NCI-H446 (cell line): Measurements from ENCODE around the gene TNFRSF12A.

Experiments used
- DNase-seq, 2 experiments: peaks; one replicate each; lab custom pipeline; 2025; lab: John Stamatoyannopoulos, UW

The TNFRSF12A gene

GRCh38 chr16:3026609-3027488 is 6.7 kb downstream of the TNFRSF12A start:
- no peak for DNase-seq

- DNase-seq: no peak
Measured at GRCh38 chr16:3027489-3027795, 7.3 kb downstream of the TNFRSF12A start.

- DNase-seq: peak in 1 of 2 experiments; percentile 30
Measured at GRCh38 chr16:3027983-3028715, 8.0 kb downstream of the TNFRSF12A start.

- no peak for DNase-seq
Measured at GRCh38 chr16:3028716-3029319, 8.7 kb downstream of the TNFRSF12A start.

- DNase-seq: no peak
Measured at GRCh38 chr16:3029491-3030221, 9.5 kb downstream of the TNFRSF12A start.

GRCh38 chr16:3030222-3031212 is 10.3 kb downstream of the TNFRSF12A start:
- no peak for DNase-seq

GRCh38 chr16:3032624-3033023 is 12.5 kb downstream of the TNFRSF12A start:
- no peak for DNase-seq

GRCh38 chr16:3035289-3035971 is 15.3 kb downstream of the TNFRSF12A start:
- no peak for DNase-seq

- DNase-seq: no peak
Measured at GRCh38 chr16:3035972-3036725, 16.0 kb downstream of the TNFRSF12A start.

- DNase-seq: no peak
Measured at GRCh38 chr16:3036726-3037315, 16.7 kb downstream of the TNFRSF12A start, which contains the start of gene BICDL2. Gene BICDL2 (minus strand): TSS chr16:3036944. CDS start chr16:3035496, 1,448 bp downstream.

GRCh38 chr16:3038256-3038655 is 18.1 kb downstream of the TNFRSF12A start:
- no peak for DNase-seq

- no peak for DNase-seq
Measured at GRCh38 chr16:3038896-3039295, 18.7 kb downstream of the TNFRSF12A start.

GRCh38 chr16:3042376-3042775 is 22.2 kb downstream of the TNFRSF12A start:
- no peak for DNase-seq

GRCh38 chr16:3044708-3045107 is 24.5 kb downstream of the TNFRSF12A start:
- no peak for DNase-seq

- DNase-seq: no peak
Measured at GRCh38 chr16:3045758-3046640, 25.8 kb downstream of the TNFRSF12A start, which contains the start of gene MMP25. Gene MMP25 (plus strand): TSS chr16:3046561. CDS start chr16:3046918, 357 bp downstream.

- DNase-seq: no peak
Measured at GRCh38 chr16:3046641-3047386, 26.6 kb downstream of the TNFRSF12A start.

GRCh38 chr16:3047387-3047720 is 27.2 kb downstream of the TNFRSF12A start:
- DNase-seq: no peak
